ENCODE data around the gene ATAT1. TPM values are rescaled to one million over a fixed set of nuclear protein-coding genes. Genes with fewer than 3 reads are reported as not detected.

ATAT1 gene
- total and polyA plus RNA-seq, 2 of the 13 experiments (the other 11 are each of a cell fraction or from before 2014, with no cell fraction given): 9.2 to 23.6 TPM

- TF ChIP-seq DNMT1 (CRISPR knock-in tag; IDR thresholded peaks at IDR 0.05) (no peak), ZKSCAN5 (CRISPR knock-in tag; IDR thresholded peaks at IDR 0.05) (no peak), CBX5 (CRISPR knock-in tag; IDR thresholded peaks at IDR 0.05; ENCODE audit: borderline replicate concordance) (no peak), UBTF (CRISPR knock-in tag; IDR thresholded peaks at IDR 0.05) (peak; percentile 42), ZNF484 (CRISPR knock-in tag; IDR thresholded peaks at IDR 0.05; ENCODE audit: borderline replicate concordance, low read depth) (no peak), RFX3 (CRISPR knock-in tag; IDR thresholded peaks at IDR 0.05) (no peak), HNF1A (IDR thresholded peaks at IDR 0.05; ENCODE audit: low read depth) (no peak), HNF1A (CRISPR knock-in tag; IDR thresholded peaks at IDR 0.05; ENCODE audit: borderline replicate concordance) (no peak), PPARG (CRISPR knock-in tag; conservative IDR thresholded peaks at IDR 0.05) (no peak), FOXK1 (CRISPR knock-in tag; IDR thresholded peaks at IDR 0.05; ENCODE audit: borderline replicate concordance, low read depth) (peak; percentile 51; the same call in 1 of the 2 replicates), ZNF552 (CRISPR knock-in tag; IDR thresholded peaks at IDR 0.05; ENCODE audit: borderline replicate concordance) (no peak), ZNF839 (CRISPR knock-in tag; IDR thresholded peaks at IDR 0.05; ENCODE audit: borderline replicate concordance) (no peak), ZNF841 (CRISPR knock-in tag; IDR thresholded peaks at IDR 0.05; ENCODE audit: borderline replicate concordance) (no peak), ZNF562 (CRISPR knock-in tag; IDR thresholded peaks at IDR 0.05; ENCODE audit: borderline replicate concordance) (no peak), ZNF331 (CRISPR knock-in tag; IDR thresholded peaks at IDR 0.05) (peak; percentile 18; the same call in 1 of the 2 replicates), ZNF75D (CRISPR knock-in tag; IDR thresholded peaks at IDR 0.05; ENCODE audit: borderline replicate concordance) (no peak), NR2F6 (IDR thresholded peaks at IDR 0.05) (no peak), NR2F6 (CRISPR knock-in tag; IDR thresholded peaks at IDR 0.05) (peak; percentile 24; the same call in 1 of the 2 replicates), THAP11 (CRISPR knock-in tag; IDR thresholded peaks at IDR 0.05) (peak; percentile 78), ARID2 (CRISPR knock-in tag; IDR thresholded peaks at IDR 0.05; ENCODE audit: borderline replicate concordance) (no peak), ZUFSP (CRISPR knock-in tag; IDR thresholded peaks at IDR 0.05; ENCODE audit: borderline replicate concordance) (no peak), SNAI1 (CRISPR knock-in tag; IDR thresholded peaks at IDR 0.05; ENCODE audit: borderline replicate concordance) (no peak), KLF15 (CRISPR knock-in tag; IDR thresholded peaks at IDR 0.05; ENCODE audit: borderline replicate concordance) (no peak), FOSL1 (CRISPR knock-in tag; IDR thresholded peaks at IDR 0.05; ENCODE audit: borderline replicate concordance) (no peak), ZFP82 (CRISPR knock-in tag; IDR thresholded peaks at IDR 0.05; ENCODE audit: borderline replicate concordance) (no peak)
Measured at GRCh38 chr6:30614843-30615218, 11.8 kb upstream of the ATAT1 start (continued).
